Psoas muscle (tissue), 8 donors: Measurements from ENCODE around the gene SP100. TPM values are rescaled to one million over a fixed set of nuclear protein-coding genes. Genes with fewer than 3 reads are reported as not detected.

Experiments used
- ATAC-seq, 4 donors: fragments of 200-7000 bp; cut with Tn5 transposase; one replicate each; pipeline ENCODE4 v1.9.1; 2020; ENCODE audit warnings: moderate library complexity in 3 of 4, mild to moderate bottlenecking in 2 of 4
- DNase-seq, 2 donors: peaks; one replicate each; pipeline ENCODE4 v3.0.0-alpha.2; 2020
- H3K27ac ChIP-seq: fragments of 200-600 bp; one replicate; pipeline ENCODE4 v1.8.0; 2022
- H3K27me3 ChIP-seq, 3 donors: fragments of 200-600 bp in 1 of 3; one replicate each; pipeline versions ENCODE4 v1.6.1 to v1.8.0; 2013 to 2022; ENCODE audit warnings: low read length in 2 of 3, mild to moderate bottlenecking in 2 of 3, moderate library complexity in 1 of 3; ENCODE audit not compliant: insufficient read depth in 3 of 3
- H3K36me3 ChIP-seq, 2 donors: fragments of 200-600 bp in 1 of 2; one replicate each; pipeline versions ENCODE4 v1.6.1 to v1.8.0; 2013 to 2022; ENCODE audit warnings: low read depth in 1 of 2, mild to moderate bottlenecking in 1 of 2, moderate library complexity in 1 of 2; ENCODE audit not compliant: insufficient read depth in 1 of 2
- H3K4me1 ChIP-seq: fragments of 200-600 bp; one replicate; pipeline ENCODE4 v1.8.0; 2022
- H3K4me3 ChIP-seq: fragments of 200-600 bp; one replicate; pipeline ENCODE4 v1.8.0; 2022; ENCODE audit warnings: mild to moderate bottlenecking
- H3K9me3 ChIP-seq: fragments of 200-600 bp; one replicate; pipeline ENCODE4 v1.8.0; 2022
- CTCF ChIP-seq: fragments of 200-600 bp; IDR thresholded peaks from one replicate; pipeline ENCODE4 v1.8.0; 2022; ENCODE audit warnings: antibody characterized with exemption
- WGBS, 3 donors: extraction: QIAGEN DNeasy Blood & Tissue Kit; methylation state at CpG; one replicate each; pipeline versions ENCODE4 v1.1.6 to v1.1.7; 2013; 5-methylcytosine and 5-hydroxymethylcytosine counted together
- intact Hi-C, 2 donors: fragments of 100-400 bp; cut with DNase I; formaldehyde crosslinking; loops; one replicate each; pipeline versions ENCODE4 v1.11.0 to v1.14.2; 2022
- polyA plus RNA-seq, 3 donors: library from polyadenylated mRNA; stranded (reverse); fragments of 200-250 nt; gene quantifications; one replicate each; pipeline ENCODE4 v1.2.3, GENCODE V29; 2013
- total RNA-seq, 4 donors: library from RNA; stranded (reverse); fragmentation: NEBNext Ultra II Directional in 2 of 4; extraction: Animal tissue kit (Norgen Biotek cat#: 25700) in 2 of 4; gene quantifications; one replicate each; pipeline versions ENCODE4 v1.2.1 to v1.2.4, GENCODE V29; 2021 to 2023
- donor health status: healthy with polysubstance abuse.
- donor health status: DM: no; HTN: no; CAD: no; lungs with moderate emphysema.
- donor health status: Bipolar disorder and iron deficiency.
- donor health status: healthy.
- donor health status: DM: yes; HTN: yes; CAD: no.
- donor health status: DM: no; HTN: no; CAD: no.
- donor health status: DM: no; HTN: no; CAD: no.
- donor health status: DM: yes; HTN: yes; CAD: no.

SP100 gene
- total and polyA plus RNA-seq, 7 donors = 6.5 to 28.0 (median 13.5) TPM

DNA sequence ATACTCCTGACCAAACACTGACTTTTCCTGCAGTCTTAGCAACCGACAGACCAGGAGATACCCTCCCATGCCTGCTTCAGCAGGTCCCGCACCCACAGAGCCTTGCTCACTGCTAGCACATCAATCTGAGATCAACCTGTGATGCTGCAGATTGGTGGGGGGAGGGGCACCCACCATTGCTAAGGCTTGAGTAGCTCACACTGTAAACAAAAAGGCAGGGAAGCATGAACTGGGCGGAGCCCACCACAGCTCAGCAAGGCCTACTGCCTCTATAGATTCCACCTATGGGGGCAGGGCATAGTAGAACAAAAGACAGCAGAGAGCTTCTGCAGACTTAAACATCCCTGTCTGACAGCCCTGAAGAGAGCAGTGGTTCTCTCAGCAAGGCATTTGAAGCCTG, 109.7 kb downstream of the SP100 start:
- H3K27me3 ChIP-seq = no peaks in the 10 kb centered on the region
- no peak for TF ChIP-seq CTCF
- no peaks in the 10 kb centered on the region for H3K4me1 ChIP-seq
- WGBS, 3 donors = 91 to 95% (median 92%) methylated on average over 3 of the region's 3 CpGs
- no peaks in the 10 kb centered on the region for H3K36me3 ChIP-seq
- no peak overlapping the region for H3K27ac ChIP-seq
- H3K4me3 ChIP-seq = no peak overlapping the region
- H3K9me3 ChIP-seq = no peaks in the 10 kb centered on the region
- intact Hi-C loops = no loop called here
- DNase-seq (no peak), ATAC-seq (no peak)

DNA sequence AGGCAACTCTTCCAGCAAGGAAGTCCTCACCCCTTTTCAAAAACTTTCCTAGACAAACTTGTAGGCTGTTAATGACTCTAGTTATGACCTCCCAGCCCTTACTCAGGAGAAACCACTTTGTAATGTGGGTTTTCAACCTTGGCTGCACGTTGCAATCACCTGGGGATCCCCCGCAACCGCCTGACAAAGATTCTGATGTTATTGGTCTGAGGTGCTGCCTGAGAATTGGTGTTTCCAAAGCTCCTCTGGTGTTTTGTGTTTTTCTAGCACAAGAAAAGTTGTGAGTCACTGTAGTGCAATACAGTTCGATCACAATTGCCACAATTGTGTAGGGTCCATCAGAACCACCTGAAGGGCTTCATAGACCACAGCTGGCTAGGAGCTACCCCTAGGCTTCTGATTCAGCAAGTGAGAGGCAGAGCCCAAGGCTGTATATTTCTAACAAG, 121.6 kb downstream of the SP100 start:
- Histone ChIP-seq H3K4me3 (no peak overlapping the region), H3K36me3 (peaks cover 3 to 6% of the 10 kb centered on the region in 2 donors), H3K9me3 (no peaks in the 10 kb centered on the region), H3K27ac (no peak overlapping the region), H3K27me3 (no peaks in the 10 kb centered on the region), H3K4me1 (no peaks in the 10 kb centered on the region)
- 78 to 82% (median 79%) methylated on average over 4 of the region's 4 CpGs for WGBS, 3 donors
- ATAC-seq (no peak), DNase-seq (no peak)
- TF ChIP-seq CTCF = no peak
- intact Hi-C loops = no loop called here

DNA sequence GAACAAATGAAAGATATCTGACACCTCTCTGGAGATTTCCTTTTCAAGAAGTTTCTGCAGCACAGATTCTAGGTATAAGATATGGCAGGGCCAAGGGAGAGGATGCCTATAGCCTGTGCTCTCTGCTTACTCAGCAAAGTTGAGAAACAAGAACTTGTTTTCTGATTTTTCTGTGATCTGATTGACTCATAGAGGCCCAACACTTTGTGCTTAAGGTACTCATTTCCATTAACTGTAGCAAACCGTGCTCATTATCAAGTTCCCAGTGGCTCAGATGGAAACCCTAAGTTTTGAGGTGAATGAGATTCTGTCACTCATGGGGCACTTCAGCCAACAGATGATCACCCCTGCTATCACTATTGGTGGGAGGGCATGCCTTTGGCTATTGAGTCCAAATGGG, 124.3 kb downstream of the SP100 start:
- no peak overlapping the region for H3K4me3 ChIP-seq
- WGBS, 3 donors = 84 to 90% (median 88%) methylated on average over 1 of the region's 1 CpG

GRCh38 chr2:230541934-230542380, 126.0 kb downstream of the SP100 start:
- DNase-seq (no peak), ATAC-seq (no peak)
- intact Hi-C loops = no loop called here
- Histone ChIP-seq H3K4me1 (no peaks in the 10 kb centered on the region), H3K4me3 (no peak overlapping the region), H3K27ac (no peak overlapping the region), H3K27me3 (no peaks in the 10 kb centered on the region), H3K9me3 (no peaks in the 10 kb centered on the region), H3K36me3 (peaks cover 3 to 10% of the 10 kb centered on the region in 2 donors)
- 64 to 83% (median 76%) methylated on average over 3 of the region's 3 CpGs for WGBS, 3 donors
- TF ChIP-seq CTCF = no peak

More for the DNA sequence above, 124.3 kb downstream of the SP100 start:
- H3K27me3 ChIP-seq = no peaks in the 10 kb centered on the region
- H3K36me3 ChIP-seq = peaks cover 3 to 10% of the 10 kb centered on the region in 2 donors
- H3K4me1 ChIP-seq = no peaks in the 10 kb centered on the region
- no peak for ATAC-seq
- H3K27ac ChIP-seq = no peak overlapping the region
- no peaks in the 10 kb centered on the region for H3K9me3 ChIP-seq
- intact Hi-C loops = no loop called here
- no peak for TF ChIP-seq CTCF
- DNase-seq = no peak

GRCh38 chr2:230542751-230543150, 126.8 kb downstream of the SP100 start:
- H3K36me3 ChIP-seq = peaks cover 3 to 10% of the 10 kb centered on the region in 2 donors
- DNase-seq = no peak
- H3K27me3 ChIP-seq = no peaks in the 10 kb centered on the region
- H3K4me1 ChIP-seq = no peaks in the 10 kb centered on the region
- H3K4me3 ChIP-seq = no peak overlapping the region
- no peak for TF ChIP-seq CTCF
- intact Hi-C loops = no loop called here
- 84 to 91% (median 86%) methylated on average over 2 of the region's 2 CpGs for WGBS, 3 donors
- no peak overlapping the region for H3K27ac ChIP-seq
- H3K9me3 ChIP-seq = no peaks in the 10 kb centered on the region
- ATAC-seq = no peak
